Body of pancreas (tissue), 4 donors: Measurements from ENCODE around the gene NPTX1. TPM values are rescaled to one million over a fixed set of nuclear protein-coding genes. Genes with fewer than 3 reads are reported as not detected.

Experiments used
- ATAC-seq: fragments of 150-250 bp; one replicate; pipeline ENCODE4 v1.9.1; 2016
- DNase-seq, 4 donors: peaks; one replicate each; pipeline ENCODE4 v3.0.0-alpha.2; 2019
- H3K27ac ChIP-seq, 4 donors: fragments of 200-600 bp; sonication (generic); 1 replicate in 3 of 4; 2 replicates in 1 of 4; pipeline versions ENCODE4 v1.5.1 to v1.6.1; 2016 to 2019; ENCODE audit warnings: mild to moderate bottlenecking in 1 of 4, mixed read lengths in 1 of 4, moderate library complexity in 1 of 4
- H3K27me3 ChIP-seq, 2 donors: fragments of 200-600 bp; sonication (generic); one replicate each; pipeline ENCODE4 v1.6.0; 2016; ENCODE audit warnings: mild to moderate bottlenecking in 1 of 2
- H3K36me3 ChIP-seq, 2 donors: fragments of 200-600 bp; sonication (generic); replicated peaks in 1 of 2; 2 replicates each; pipeline ENCODE4 v1.5.1; 2016; ENCODE audit warnings: low read depth in 2 of 2; ENCODE audit not compliant: insufficient read depth in 1 of 2
- H3K4me1 ChIP-seq: fragments of 200-600 bp; sonication (generic); one replicate; pipeline ENCODE4 v1.6.0; 2016
- H3K4me3 ChIP-seq, 2 donors: fragments of 200-600 bp; sonication (generic); 1 replicate in 1 of 2; 2 replicates in 1 of 2; pipeline ENCODE4 v1.5.1; 2016 to 2019
- H3K9me3 ChIP-seq, 3 donors: fragments of 200-600 bp; sonication (generic); 1 replicate in 2 of 3; 2 replicates in 1 of 3; pipeline ENCODE4 v1.5.1; 2016
- CTCF ChIP-seq, 7 experiments: fragments of 450-650 bp in 4 of 7; fragments of 200-600 bp in 3 of 7; sonication (generic) in 3 of 7; IDR thresholded peaks; one replicate each; pipeline ENCODE4 v1.5.1; 2016 to 2019; ENCODE audit warnings: antibody characterized with exemption in 7 of 7
- POLR2A ChIP-seq, 3 donors: fragments of 450-650 bp; IDR thresholded peaks; one replicate each; pipeline ENCODE4 v1.6.1; 2016; ENCODE audit warnings: antibody characterized with exemption in 3 of 3, mild to moderate bottlenecking in 2 of 3
- WGBS, 2 donors: methylation state at CpG; one replicate each; pipeline ENCODE4 v1.1.5; 2017; 5-methylcytosine and 5-hydroxymethylcytosine counted together
- intact Hi-C: fragments of 100-400 bp; cut with DNase I; formaldehyde crosslinking; loops from one replicate; pipeline ENCODE4 v1.15.1; 2023
- total RNA-seq, 2 donors: library from RNA; depleted of rRNA; stranded (reverse); fragments of >200 nt; gene quantifications; one replicate each; pipeline ENCODE4 v1.1.0, GENCODE V29; 2016

Gene NPTX1
- total RNA-seq, 2 donors from 2014 or later = 0.26 TPM; not detected in 1

GRCh38 chr17:80426671-80427326, 49.6 kb downstream of the NPTX1 start:
- Histone ChIP-seq H3K4me3 (no peak overlapping the region), H3K27me3 (no peaks in the 10 kb centered on the region), H3K36me3 (no peaks in the 10 kb centered on the region), H3K4me1 (peaks cover 8% of the 10 kb centered on the region), H3K9me3 (no peaks in the 10 kb centered on the region), H3K27ac (no peak overlapping the region)
- TF ChIP-seq CTCF (IDR thresholded peaks at IDR 0.05) (peak; percentile 96 to 99 (median 97)), POLR2A (IDR thresholded peaks at IDR 0.05) (no peak)
- intact Hi-C loops = loop anchor here (5.0 to 10.0 kb wide), 2 partner anchors 146 to 678 kb away; no protein-coding TSS in a partner anchor
- DNase-seq = peak; percentile 81 to 90 (median 82)
- WGBS, 2 donors = 32 to 52% methylated on average over 14 to 24 of the region's 24 CpGs
- peak; percentile 86 for ATAC-seq

- WGBS, 2 donors = 72 to 76% methylated on average over 8 to 9 of the region's 9 CpGs
- Histone ChIP-seq H3K36me3 (no peaks in the 10 kb centered on the region), H3K4me1 (peaks cover 8% of the 10 kb centered on the region), H3K9me3 (no peaks in the 10 kb centered on the region), H3K27ac (no peak overlapping the region), H3K4me3 (no peak overlapping the region), H3K27me3 (no peaks in the 10 kb centered on the region)
- DNase-seq (no peak), ATAC-seq (no peak)
- intact Hi-C loops = loop anchor here (5.0 to 10.0 kb wide), 2 partner anchors 146 to 679 kb away; no protein-coding TSS in a partner anchor
- TF ChIP-seq POLR2A (IDR thresholded peaks at IDR 0.05) (no peak), CTCF (IDR thresholded peaks at IDR 0.05) (no peak)
These were observed 50.5 kb downstream of the NPTX1 start for GRCh38 chr17:80425835-80426426.

GRCh38 chr17:80424878-80425765, 51.3 kb downstream of the NPTX1 start:
- intact Hi-C loops = loop anchor here (5.0 to 10.0 kb wide), 3 partner anchors 147 to 680 kb away; no protein-coding TSS in a partner anchor
- ATAC-seq = no peak
- Histone ChIP-seq H3K4me1 (peaks cover 8% of the 10 kb centered on the region), H3K9me3 (no peaks in the 10 kb centered on the region), H3K27me3 (no peaks in the 10 kb centered on the region), H3K27ac (no peak overlapping the region), H3K4me3 (no peak overlapping the region), H3K36me3 (no peaks in the 10 kb centered on the region)
- WGBS, 2 donors = 73 to 77% methylated on average over 14 to 27 of the region's 27 CpGs
- TF ChIP-seq CTCF (IDR thresholded peaks at IDR 0.05) = no peak
- DNase-seq = no peak

GRCh38 chr17:80424261-80424660, 52.1 kb downstream of the NPTX1 start:
- Histone ChIP-seq H3K4me1 (peaks cover 8% of the 10 kb centered on the region), H3K27me3 (no peaks in the 10 kb centered on the region), H3K9me3 (no peaks in the 10 kb centered on the region), H3K27ac (no peak overlapping the region), H3K4me3 (no peak overlapping the region), H3K36me3 (peaks cover 0 to 2% of the 10 kb centered on the region in 2 donors)
- TF ChIP-seq CTCF (IDR thresholded peaks at IDR 0.05) (no peak), POLR2A (IDR thresholded peaks at IDR 0.05) (no peak)
- DNase-seq (no peak), ATAC-seq (no peak)
- WGBS, 2 donors = 75 to 86% methylated on average over 4 to 8 of the region's 8 CpGs
- intact Hi-C loops = loop anchor here (5.0 to 10.0 kb wide), 2 partner anchors 558 to 681 kb away; no protein-coding TSS in a partner anchor
